Astrocyte (in vitro differentiated cells and primary cell): ENCODE results near the gene BICD1. TPM values are rescaled to one million over a fixed set of nuclear protein-coding genes. Genes with fewer than 3 reads are reported as not detected.
A peak's percentile ranks its signal among the peaks of the same experiment; 100 is the strongest.

Source experiments
- DNase-seq: peaks from one replicate; pipeline ENCODE4 v3.0.0-alpha.2; 2010; ENCODE audit warnings: low read depth
- FAIRE-seq: peaks from 2 replicates; lab custom pipeline; 2011; peaks lifted over from hg19 to GRCh38; lab: Jason Lieb, UNC
- H2AFZ ChIP-seq: 2 replicates; pipeline ENCODE4 v1.6.0; 2012; ENCODE audit warnings: low read depth, low read length, inconsistent platforms
- H3K27ac ChIP-seq: 2 replicates; pipeline ENCODE4 v1.5.1; 2011; ENCODE audit warnings: low read depth, low read length, inconsistent platforms
- H3K27me3 ChIP-seq: 2 replicates; pipeline ENCODE4 v1.6.0; 2011; ENCODE audit warnings: low read length, inconsistent platforms; ENCODE audit not compliant: insufficient read depth
- H3K36me3 ChIP-seq: 2 replicates; pipeline ENCODE4 v1.5.1; 2011; ENCODE audit warnings: low read length, inconsistent platforms; ENCODE audit not compliant: insufficient read depth
- H3K4me1 ChIP-seq: 2 replicates; pipeline ENCODE4 v1.5.1; 2011; ENCODE audit warnings: low read length, inconsistent platforms; ENCODE audit not compliant: insufficient read depth
- H3K4me2 ChIP-seq: 2 replicates; pipeline ENCODE4 v1.6.0; 2012; ENCODE audit warnings: low read length, inconsistent platforms
- H3K4me3 ChIP-seq: 2 replicates; pipeline ENCODE4 v1.5.1; 2011; ENCODE audit warnings: low read depth, mild to moderate bottlenecking, low read length, inconsistent platforms; ENCODE audit not compliant: insufficient read depth
- H3K79me2 ChIP-seq: 2 replicates; pipeline ENCODE4 v1.6.0; 2012; ENCODE audit warnings: mild to moderate bottlenecking, low read length, inconsistent platforms; ENCODE audit not compliant: insufficient read depth
- H3K9ac ChIP-seq: 2 replicates; pipeline ENCODE4 v1.6.0; 2012; ENCODE audit warnings: mild to moderate bottlenecking, low read length, inconsistent platforms
- H3K9me3 ChIP-seq: 2 replicates; pipeline ENCODE4 v1.5.1; 2012; ENCODE audit warnings: low read depth, mild to moderate bottlenecking, low read length, inconsistent platforms; ENCODE audit not compliant: insufficient read depth
- H4K20me1 ChIP-seq: 2 replicates; pipeline ENCODE4 v1.6.0; 2012; ENCODE audit warnings: low read length, inconsistent platforms; ENCODE audit not compliant: insufficient read depth
- H3K27ac Mint-ChIP-seq: one replicate; pipeline ENCODE4 v1.8.0; 2021; ENCODE audit warnings: mild to moderate bottlenecking, mixed read lengths; ENCODE audit not compliant: unreplicated experiment
- H3K27me3 Mint-ChIP-seq: one replicate; pipeline ENCODE4 v1.8.0; 2021; ENCODE audit warnings: low read depth, mixed read lengths; ENCODE audit not compliant: unreplicated experiment
- H3K36me3 Mint-ChIP-seq: one replicate; pipeline ENCODE4 v1.8.0; 2021; ENCODE audit warnings: low read depth, mixed read lengths; ENCODE audit not compliant: unreplicated experiment
- H3K4me1 Mint-ChIP-seq: one replicate; pipeline ENCODE4 v1.8.0; 2021; ENCODE audit warnings: low read depth, mixed read lengths; ENCODE audit not compliant: unreplicated experiment
- H3K4me3 Mint-ChIP-seq: one replicate; pipeline ENCODE4 v1.8.0; 2021; ENCODE audit warnings: mild to moderate bottlenecking, moderate library complexity, mixed read lengths; ENCODE audit not compliant: unreplicated experiment
- H3K9me3 Mint-ChIP-seq: one replicate; pipeline ENCODE4 v1.8.0; 2021; ENCODE audit warnings: mild to moderate bottlenecking, mixed read lengths; ENCODE audit not compliant: unreplicated experiment
- CTCF ChIP-seq: IDR thresholded peaks from 2 replicates; pipeline ENCODE4 v1.5.1; 2011; ENCODE audit warnings: low read depth, mild to moderate bottlenecking, inconsistent platforms, low read length, moderate library complexity; ENCODE audit not compliant: insufficient read depth
- EZH2 ChIP-seq: IDR thresholded peaks from 2 replicates; pipeline ENCODE4 v1.6.1; 2012; ENCODE audit warnings: mild to moderate bottlenecking, low read length, inconsistent platforms; ENCODE audit not compliant: insufficient read depth
- total RNA-seq: library from RNA; stranded (reverse); gene quantifications from 2 replicates; pipeline ENCODE4 v1.2.1, GENCODE V29; 2021

The BICD1 gene
- total RNA-seq, 1 donor from 2014 or later = 28.7 TPM

DNA sequence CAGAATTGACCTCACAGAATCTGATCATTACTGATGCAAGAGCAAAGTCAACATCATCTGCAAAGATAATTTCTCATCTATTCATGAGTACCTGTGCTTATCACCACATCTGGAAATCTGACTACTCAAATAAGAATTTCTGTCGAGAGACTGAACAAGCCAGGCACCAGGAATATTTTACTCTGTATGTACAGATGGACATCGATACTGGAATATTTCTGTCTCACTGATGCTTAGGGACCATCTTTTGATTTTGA, 105.2 kb downstream of the BICD1 start:
- no peaks in the 10 kb centered on the region for H3K36me3 ChIP-seq
- H3K9me3 Mint-ChIP-seq = no peaks in the 10 kb centered on the region
- no peak overlapping the region for H3K4me3 Mint-ChIP-seq
- peaks cover 41% of the 10 kb centered on the region for H3K79me2 ChIP-seq
- no peak overlapping the region for H3K27ac ChIP-seq
- H3K4me3 ChIP-seq = no peak overlapping the region
- H3K4me1 Mint-ChIP-seq = peaks cover 3% of the 10 kb centered on the region
- FAIRE-seq (no peak), DNase-seq (no peak)
- H3K4me1 ChIP-seq = no peaks in the 10 kb centered on the region
- H3K9ac ChIP-seq = no peak overlapping the region
- H3K27me3 ChIP-seq = no peaks in the 10 kb centered on the region
- H3K36me3 Mint-ChIP-seq = peaks cover 1% of the 10 kb centered on the region
- no peak overlapping the region for H2AFZ ChIP-seq
- peaks cover 34% of the 10 kb centered on the region for H4K20me1 ChIP-seq
- TF ChIP-seq CTCF (no peak), EZH2 (no peak)
- H3K4me2 ChIP-seq = no peak overlapping the region
- no peak overlapping the region for H3K27ac Mint-ChIP-seq
- H3K27me3 Mint-ChIP-seq = no peaks in the 10 kb centered on the region
- H3K9me3 ChIP-seq = no peaks in the 10 kb centered on the region

- peaks cover 28% of the 10 kb centered on the region for H4K20me1 ChIP-seq
- DNase-seq (no peak), FAIRE-seq (no peak)
- H3K79me2 ChIP-seq = peaks cover 24% of the 10 kb centered on the region
- Mint-ChIP-seq H3K4me1 (peaks cover 10% of the 10 kb centered on the region), H3K27ac (no peak overlapping the region), H3K27me3 (no peaks in the 10 kb centered on the region), H3K9me3 (no peaks in the 10 kb centered on the region), H3K36me3 (peaks cover 7% of the 10 kb centered on the region), H3K4me3 (no peak overlapping the region)
- no peak overlapping the region for H3K4me2 ChIP-seq
- H2AFZ ChIP-seq = no peak overlapping the region
- no peak overlapping the region for H3K9ac ChIP-seq
- H3K9me3 ChIP-seq = no peaks in the 10 kb centered on the region
- H3K27ac ChIP-seq = no peak overlapping the region
- H3K4me1 ChIP-seq = peaks cover 9% of the 10 kb centered on the region
- H3K4me3 ChIP-seq = no peak overlapping the region
- TF ChIP-seq EZH2 (no peak), CTCF (no peak)
- no peaks in the 10 kb centered on the region for H3K27me3 ChIP-seq
- no peaks in the 10 kb centered on the region for H3K36me3 ChIP-seq
Observed at GRCh38 chr12:32214723-32215122, 108.1 kb downstream of the BICD1 start.

GRCh38 chr12:32217354-32218310, 111.0 kb downstream of the BICD1 start:
- FAIRE-seq (peak; percentile 60), DNase-seq (peak; percentile 97)
- Mint-ChIP-seq H3K36me3 (peaks cover 7% of the 10 kb centered on the region), H3K27ac (peak overlapping the region; percentile 37), H3K27me3 (no peaks in the 10 kb centered on the region), H3K4me3 (no peak overlapping the region), H3K4me1 (peaks cover 8% of the 10 kb centered on the region), H3K9me3 (no peaks in the 10 kb centered on the region)
- Histone ChIP-seq H3K79me2 (peaks cover 30% of the 10 kb centered on the region), H3K27ac (peak overlapping the region; percentile 43), H3K9ac (no peak overlapping the region), H2AFZ (no peak overlapping the region), H3K9me3 (no peaks in the 10 kb centered on the region), H3K4me2 (peak overlapping the region; percentile 13), H3K4me3 (no peak overlapping the region), H3K27me3 (no peaks in the 10 kb centered on the region), H4K20me1 (peaks cover 25% of the 10 kb centered on the region), H3K4me1 (peaks cover 9% of the 10 kb centered on the region), H3K36me3 (no peaks in the 10 kb centered on the region)
- TF ChIP-seq CTCF (no peak), EZH2 (no peak)
